KOPT-K1 (cell line): ENCODE measurements around the gene GPR82.

Experiments
- H3K27ac ChIP-seq: fragments of 200-600 bp; sonication (generic); 2 replicates; pipeline ENCODE4 v1.5.1; 2016; ENCODE audit warnings: antibody characterized with exemption, mild to moderate bottlenecking, low read depth, low read length; ENCODE audit not compliant: poor library complexity, severe bottlenecking
- H3K36me3 ChIP-seq: fragments of 200-600 bp; sonication (generic); 2 replicates; pipeline ENCODE4 v1.5.1; 2017; ENCODE audit warnings: antibody characterized with exemption, mild to moderate bottlenecking, low read length, moderate library complexity; ENCODE audit not compliant: insufficient read depth
- H3K9me3 ChIP-seq: fragments of 200-600 bp; sonication (generic); 2 replicates; pipeline ENCODE4 v1.5.1; 2017; ENCODE audit warnings: antibody characterized with exemption, low read length, mild to moderate bottlenecking; ENCODE audit not compliant: insufficient read depth, poor library complexity, severe bottlenecking

The GPR82 gene

GRCh38 chrX:41733939-41734338 is 10.0 kb downstream of the GPR82 start:
- H3K36me3 ChIP-seq: no peaks in the 10 kb centered on the region
- H3K9me3 ChIP-seq: no peaks in the 10 kb centered on the region
- H3K27ac ChIP-seq: peak overlapping the region; percentile 59

GRCh38 chrX:41734530-41734929 is 10.5 kb downstream of the GPR82 start:
- no peaks in the 10 kb centered on the region for H3K36me3 ChIP-seq
- H3K27ac ChIP-seq: peak overlapping the region; percentile 59
- no peaks in the 10 kb centered on the region for H3K9me3 ChIP-seq

GRCh38 chrX:41737065-41737464 is 13.1 kb downstream of the GPR82 start:
- Histone ChIP-seq H3K36me3 (no peaks in the 10 kb centered on the region; the same call in 1 of the 2 replicates), H3K27ac (peak overlapping the region; percentile 74), H3K9me3 (no peaks in the 10 kb centered on the region)

- Histone ChIP-seq H3K27ac (no peak overlapping the region), H3K36me3 (no peaks in the 10 kb centered on the region; the same call in none of the 2 replicates), H3K9me3 (no peaks in the 10 kb centered on the region)
These were observed 15.9 kb downstream of the GPR82 start for GRCh38 chrX:41739871-41740270.

GRCh38 chrX:41750716-41751115 is 26.7 kb downstream of the GPR82 start:
- Histone ChIP-seq H3K27ac (no peak overlapping the region), H3K9me3 (no peaks in the 10 kb centered on the region), H3K36me3 (no peaks in the 10 kb centered on the region)

- Histone ChIP-seq H3K27ac (no peak overlapping the region), H3K9me3 (no peaks in the 10 kb centered on the region), H3K36me3 (no peaks in the 10 kb centered on the region)
These were observed 34.4 kb downstream of the GPR82 start for GRCh38 chrX:41758401-41758800.

GRCh38 chrX:41759817-41760216 is 35.8 kb downstream of the GPR82 start:
- H3K9me3 ChIP-seq: no peaks in the 10 kb centered on the region
- no peak overlapping the region for H3K27ac ChIP-seq
- H3K36me3 ChIP-seq: no peaks in the 10 kb centered on the region

- Histone ChIP-seq H3K27ac (no peak overlapping the region), H3K36me3 (no peaks in the 10 kb centered on the region), H3K9me3 (no peaks in the 10 kb centered on the region)
These were observed 37.2 kb downstream of the GPR82 start for GRCh38 chrX:41761169-41761568.

- Histone ChIP-seq H3K36me3 (no peaks in the 10 kb centered on the region; the same call in 1 of the 2 replicates), H3K27ac (no peak overlapping the region), H3K9me3 (no peaks in the 10 kb centered on the region)
These were observed 37.7 kb downstream of the GPR82 start for GRCh38 chrX:41761702-41762101.

GRCh38 chrX:41779030-41779564 is 55.1 kb downstream of the GPR82 start:
- H3K9me3 ChIP-seq: no peaks in the 10 kb centered on the region
- H3K27ac ChIP-seq: no peak overlapping the region
- H3K36me3 ChIP-seq: no peaks in the 10 kb centered on the region; the same call in 1 of the 2 replicates
